ENCODE data around the gene SLC12A7.
"Not testable (repeated sequence)": the region's sequence is repeated elsewhere in the genome, so short reads cannot be mapped to it uniquely, and the experiment has no call there.

Gene SLC12A7

GRCh38 chr5:1103093-1103492 lies 8.8 kb downstream of the SLC12A7 start:
- H3K4me3 ChIP-seq (ENCODE audit: insufficient read depth, low read depth, low read length) = no peak overlapping the region
- 88 to 91% methylated on average over 11 of the region's 11 CpGs for WGBS, 2 experiments
- no peaks in the 10 kb centered on the region for H3K36me3 ChIP-seq (ENCODE audit: control insufficient read depth, insufficient read depth, low read length)
- no peaks in the 10 kb centered on the region for H3K9me3 ChIP-seq (ENCODE audit: control insufficient read depth, low read length)
- H3K27ac ChIP-seq (ENCODE audit: insufficient read depth, low read depth, low read length, poor library complexity, severe bottlenecking) = no peak overlapping the region
- H3K4me1 ChIP-seq (ENCODE audit: control insufficient read depth, insufficient read depth, low read length) = peaks cover 80% of the 10 kb centered on the region
- no peaks in the 10 kb centered on the region for H3K27me3 ChIP-seq (ENCODE audit: control insufficient read depth, insufficient read depth, low read length, poor library complexity, severe bottlenecking)

- 28 to 29% methylated on average over 23 of the region's 23 CpGs for WGBS, 2 experiments
- H3K36me3 ChIP-seq (ENCODE audit: control insufficient read depth, insufficient read depth, low read length) = no peaks in the 10 kb centered on the region
- H3K27me3 ChIP-seq (ENCODE audit: control insufficient read depth, insufficient read depth, low read length, poor library complexity, severe bottlenecking) = no peaks in the 10 kb centered on the region
- peak overlapping the region; percentile 22 for H3K4me3 ChIP-seq (ENCODE audit: insufficient read depth, low read depth, low read length)
- H3K27ac ChIP-seq (ENCODE audit: insufficient read depth, low read depth, low read length, poor library complexity, severe bottlenecking) = peak overlapping the region; percentile 90
- H3K9me3 ChIP-seq (ENCODE audit: control insufficient read depth, low read length) = no peaks in the 10 kb centered on the region
- peaks cover 78% of the 10 kb centered on the region for H3K4me1 ChIP-seq (ENCODE audit: control insufficient read depth, insufficient read depth, low read length)
Observed at GRCh38 chr5:1101961-1102713, 9.7 kb downstream of the SLC12A7 start.

- no peaks in the 10 kb centered on the region for H3K9me3 ChIP-seq (ENCODE audit: control insufficient read depth, low read length)
- peaks cover 78% of the 10 kb centered on the region for H3K4me1 ChIP-seq (ENCODE audit: control insufficient read depth, insufficient read depth, low read length)
- H3K4me3 ChIP-seq (ENCODE audit: insufficient read depth, low read depth, low read length) = no peak overlapping the region
- H3K27ac ChIP-seq (ENCODE audit: insufficient read depth, low read depth, low read length, poor library complexity, severe bottlenecking) = no peak overlapping the region
- WGBS, 2 experiments = 70 to 72% methylated on average over 33 of the region's 33 CpGs
- H3K27me3 ChIP-seq (ENCODE audit: control insufficient read depth, insufficient read depth, low read length, poor library complexity, severe bottlenecking) = no peaks in the 10 kb centered on the region
- no peaks in the 10 kb centered on the region for H3K36me3 ChIP-seq (ENCODE audit: control insufficient read depth, insufficient read depth, low read length)
Observed at GRCh38 chr5:1100664-1101574, 10.9 kb downstream of the SLC12A7 start.

GRCh38 chr5:1099926-1100663 lies 11.8 kb downstream of the SLC12A7 start:
- 65 to 67% methylated on average over 48 of the region's 48 CpGs for WGBS, 2 experiments
- H3K36me3 ChIP-seq (ENCODE audit: control insufficient read depth, insufficient read depth, low read length) = no peaks in the 10 kb centered on the region
- H3K4me1 ChIP-seq (ENCODE audit: control insufficient read depth, insufficient read depth, low read length) = peaks cover 78% of the 10 kb centered on the region
- H3K4me3 ChIP-seq (ENCODE audit: insufficient read depth, low read depth, low read length) = no peak overlapping the region
- H3K27me3 ChIP-seq (ENCODE audit: control insufficient read depth, insufficient read depth, low read length, poor library complexity, severe bottlenecking) = no peaks in the 10 kb centered on the region
- H3K27ac ChIP-seq (ENCODE audit: insufficient read depth, low read depth, low read length, poor library complexity, severe bottlenecking) = peak overlapping the region; percentile 27
- no peaks in the 10 kb centered on the region for H3K9me3 ChIP-seq (ENCODE audit: control insufficient read depth, low read length)

GRCh38 chr5:1098986-1099597 lies 12.8 kb downstream of the SLC12A7 start:
- WGBS, 2 experiments = 82% methylated on average over 28 of the region's 28 CpGs
- no peak overlapping the region for H3K4me3 ChIP-seq (ENCODE audit: insufficient read depth, low read depth, low read length)
- no peaks in the 10 kb centered on the region for H3K9me3 ChIP-seq (ENCODE audit: control insufficient read depth, low read length)
- no peaks in the 10 kb centered on the region for H3K36me3 ChIP-seq (ENCODE audit: control insufficient read depth, insufficient read depth, low read length)
- no peak overlapping the region for H3K27ac ChIP-seq (ENCODE audit: insufficient read depth, low read depth, low read length, poor library complexity, severe bottlenecking)
- H3K4me1 ChIP-seq (ENCODE audit: control insufficient read depth, insufficient read depth, low read length) = peaks cover 83% of the 10 kb centered on the region
- H3K27me3 ChIP-seq (ENCODE audit: control insufficient read depth, insufficient read depth, low read length, poor library complexity, severe bottlenecking) = no peaks in the 10 kb centered on the region

- WGBS, 2 experiments = 71 to 89% methylated on average over 5 to 6 of the region's 7 CpGs
- H3K9me3 ChIP-seq (ENCODE audit: control insufficient read depth, low read length); H3K36me3 ChIP-seq (ENCODE audit: control insufficient read depth, insufficient read depth, low read length); H3K4me3 ChIP-seq (ENCODE audit: insufficient read depth, low read depth, low read length); H3K27me3 ChIP-seq (ENCODE audit: control insufficient read depth, insufficient read depth, low read length, poor library complexity, severe bottlenecking); H3K27ac ChIP-seq (ENCODE audit: insufficient read depth, low read depth, low read length, poor library complexity, severe bottlenecking): not testable (repeated sequence)
- peaks cover 74% of the 10 kb centered on the region for H3K4me1 ChIP-seq (ENCODE audit: control insufficient read depth, insufficient read depth, low read length)
Observed at GRCh38 chr5:1097988-1098385, 13.9 kb downstream of the SLC12A7 start.

- Histone ChIP-seq H3K27ac (ENCODE audit: insufficient read depth, low read depth, low read length, poor library complexity, severe bottlenecking) (no peak overlapping the region), H3K27me3 (ENCODE audit: control insufficient read depth, insufficient read depth, low read length, poor library complexity, severe bottlenecking) (no peaks in the 10 kb centered on the region), H3K9me3 (ENCODE audit: control insufficient read depth, low read length) (no peaks in the 10 kb centered on the region), H3K4me1 (ENCODE audit: control insufficient read depth, insufficient read depth, low read length) (peaks cover 69% of the 10 kb centered on the region), H3K36me3 (ENCODE audit: control insufficient read depth, insufficient read depth, low read length) (no peaks in the 10 kb centered on the region), H3K4me3 (ENCODE audit: insufficient read depth, low read depth, low read length) (no peak overlapping the region)
- WGBS, 2 experiments = 86 to 87% methylated on average over 22 of the region's 22 CpGs
Observed at GRCh38 chr5:1097381-1097987, 14.4 kb downstream of the SLC12A7 start.

- Histone ChIP-seq H3K9me3 (ENCODE audit: control insufficient read depth, low read length) (no peaks in the 10 kb centered on the region), H3K36me3 (ENCODE audit: control insufficient read depth, insufficient read depth, low read length) (no peaks in the 10 kb centered on the region), H3K27me3 (ENCODE audit: control insufficient read depth, insufficient read depth, low read length, poor library complexity, severe bottlenecking) (no peaks in the 10 kb centered on the region), H3K4me1 (ENCODE audit: control insufficient read depth, insufficient read depth, low read length) (peaks cover 62% of the 10 kb centered on the region), H3K27ac (ENCODE audit: insufficient read depth, low read depth, low read length, poor library complexity, severe bottlenecking) (no peak overlapping the region), H3K4me3 (ENCODE audit: insufficient read depth, low read depth, low read length) (no peak overlapping the region)
- 85 to 88% methylated on average over 10 of the region's 10 CpGs for WGBS, 2 experiments
Observed at GRCh38 chr5:1096838-1097237, 15.0 kb downstream of the SLC12A7 start.

- Histone ChIP-seq H3K27me3 (ENCODE audit: control insufficient read depth, insufficient read depth, low read length, poor library complexity, severe bottlenecking) (no peaks in the 10 kb centered on the region), H3K4me3 (ENCODE audit: insufficient read depth, low read depth, low read length) (no peak overlapping the region)
- WGBS, 2 experiments = 89 to 93% methylated on average over 11 of the region's 11 CpGs
Observed at GRCh38 chr5:1095990-1096363, 15.9 kb downstream of the SLC12A7 start.

More at GRCh38 chr5:1095990-1096363, 15.9 kb downstream of the SLC12A7 start:
- H3K27ac ChIP-seq (ENCODE audit: insufficient read depth, low read depth, low read length, poor library complexity, severe bottlenecking) = no peak overlapping the region
- no peaks in the 10 kb centered on the region for H3K9me3 ChIP-seq (ENCODE audit: control insufficient read depth, low read length)
- peaks cover 54% of the 10 kb centered on the region for H3K4me1 ChIP-seq (ENCODE audit: control insufficient read depth, insufficient read depth, low read length)
- no peaks in the 10 kb centered on the region for H3K36me3 ChIP-seq (ENCODE audit: control insufficient read depth, insufficient read depth, low read length)
